Raji (cell line): ENCODE data around the gene OR2V2.

Source experiments
- POLR2A ChIP-seq: IDR thresholded peaks from 2 replicates; pipeline ENCODE4 v1.6.1; 2011; ENCODE audit warnings: low read depth, low read length, control low read depth; ENCODE audit not compliant: insufficient read depth

Gene OR2V2

GRCh38 chr5:181140766-181141165 lies 6.6 kb upstream of the OR2V2 start:
- TF ChIP-seq POLR2A = no peak

GRCh38 chr5:181142054-181142453 lies 5.3 kb upstream of the OR2V2 start:
- no peak for TF ChIP-seq POLR2A

- no peak for TF ChIP-seq POLR2A
These were observed 2.3 kb upstream of the OR2V2 start for GRCh38 chr5:181145133-181145532.

GRCh38 chr5:181149355-181149754 lies 2.0 kb downstream of the OR2V2 start:
- TF ChIP-seq POLR2A = no peak

GRCh38 chr5:181149806-181150733 lies 2.7 kb downstream of the OR2V2 start:
- TF ChIP-seq POLR2A = no peak

GRCh38 chr5:181151146-181151545 lies 3.8 kb downstream of the OR2V2 start:
- no peak for TF ChIP-seq POLR2A

GRCh38 chr5:181152406-181152805 lies 5.0 kb downstream of the OR2V2 start:
- no peak for TF ChIP-seq POLR2A

- no peak for TF ChIP-seq POLR2A
These were observed 6.4 kb downstream of the OR2V2 start for GRCh38 chr5:181153814-181154213.

- TF ChIP-seq POLR2A = no peak
These were observed 9.4 kb downstream of the OR2V2 start for GRCh38 chr5:181156758-181157157.

GRCh38 chr5:181158869-181159268 lies 11.5 kb downstream of the OR2V2 start:
- no peak for TF ChIP-seq POLR2A

GRCh38 chr5:181159286-181160151 lies 12.1 kb downstream of the OR2V2 start:
- TF ChIP-seq POLR2A = no peak

GRCh38 chr5:181160152-181160754 lies 12.9 kb downstream of the OR2V2 start:
- peak; percentile 50; the same call in 1 of the 2 replicates for TF ChIP-seq POLR2A

GRCh38 chr5:181160755-181161533 lies 13.6 kb downstream of the OR2V2 start:
- peak; percentile 59 for TF ChIP-seq POLR2A

GRCh38 chr5:181161534-181162175 lies 14.3 kb downstream of the OR2V2 start:
- TF ChIP-seq POLR2A = no peak

- no peak for TF ChIP-seq POLR2A
These were observed 16.2 kb downstream of the OR2V2 start for GRCh38 chr5:181163487-181164075.
